Measurements from ENCODE around the gene C19orf25.
"Not testable (repeated sequence)": the region's sequence is repeated elsewhere in the genome, so short reads cannot be mapped to it uniquely, and the experiment has no call there.

Gene C19orf25

GRCh38 chr19:1512671-1513498 is 33.9 kb upstream of the C19orf25 start, which contains the start of gene ADAMTSL5:
Gene ADAMTSL5 (minus strand): TSS chr19:1513019. CDS start chr19:1510943, 2,076 bp downstream.
- DNase-seq (ENCODE audit: low read depth), result peak; percentile 35

- DNase-seq (ENCODE audit: low read depth), result no peak
These were observed 32.6 kb upstream of the C19orf25 start for GRCh38 chr19:1511318-1512317.

DNA sequence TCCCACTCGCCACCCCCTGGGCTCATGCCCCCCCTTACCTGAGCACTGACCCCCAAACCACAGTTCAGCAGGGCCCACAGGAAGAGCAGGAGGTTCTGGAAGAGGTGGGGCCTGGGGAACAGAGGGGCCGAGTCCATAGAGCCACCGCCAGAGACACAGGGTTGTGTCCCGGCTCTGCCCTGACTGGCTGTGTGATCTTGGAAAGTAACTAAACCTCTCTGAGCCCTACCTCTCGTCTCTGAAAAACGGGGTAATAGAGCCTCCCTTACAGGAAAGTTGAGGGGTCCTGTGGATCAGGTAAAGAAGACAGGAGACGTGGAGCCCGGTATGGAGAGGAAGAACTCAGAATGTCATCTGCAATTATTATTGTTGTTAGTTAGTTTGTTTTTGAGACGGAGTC is 31.8 kb upstream of the C19orf25 start:
- no peak for DNase-seq (ENCODE audit: low read depth)

- no peak for DNase-seq (ENCODE audit: low read depth)
These were observed 31.4 kb upstream of the C19orf25 start for GRCh38 chr19:1510442-1510806.

- no peak for DNase-seq (ENCODE audit: low read depth)
These were observed 30.8 kb upstream of the C19orf25 start for GRCh38 chr19:1509602-1510441.

- no peak for DNase-seq (ENCODE audit: low read depth)
These were observed 29.5 kb upstream of the C19orf25 start for GRCh38 chr19:1508507-1508856.

- DNase-seq (ENCODE audit: low read depth), result peak; percentile 79
These were observed 28.9 kb upstream of the C19orf25 start for GRCh38 chr19:1507763-1508506.

DNA sequence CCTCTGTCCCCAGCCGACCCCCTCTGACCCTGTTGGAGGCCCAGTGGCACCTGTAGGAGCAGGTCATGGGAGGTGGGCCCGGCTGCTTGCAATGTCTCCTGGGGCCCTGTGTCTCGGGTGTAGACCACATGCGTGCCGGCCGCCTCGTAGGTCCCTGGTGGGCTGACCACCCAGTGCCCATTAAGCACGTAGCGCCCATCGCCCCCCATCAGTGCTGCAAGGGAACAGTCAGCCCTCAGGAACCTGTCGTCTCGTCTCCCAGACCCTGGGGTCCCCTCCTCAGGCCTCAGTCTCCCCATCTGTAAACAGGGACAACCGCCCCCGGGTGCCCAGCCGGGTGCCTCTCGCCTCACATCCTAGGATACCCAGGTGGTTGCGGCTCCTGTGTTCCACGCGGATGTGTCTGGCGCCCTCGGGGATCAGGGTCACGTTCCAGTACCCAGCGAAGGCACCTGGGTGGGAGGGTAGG is 28.2 kb upstream of the C19orf25 start:
- no peak for DNase-seq (ENCODE audit: low read depth)

DNA sequence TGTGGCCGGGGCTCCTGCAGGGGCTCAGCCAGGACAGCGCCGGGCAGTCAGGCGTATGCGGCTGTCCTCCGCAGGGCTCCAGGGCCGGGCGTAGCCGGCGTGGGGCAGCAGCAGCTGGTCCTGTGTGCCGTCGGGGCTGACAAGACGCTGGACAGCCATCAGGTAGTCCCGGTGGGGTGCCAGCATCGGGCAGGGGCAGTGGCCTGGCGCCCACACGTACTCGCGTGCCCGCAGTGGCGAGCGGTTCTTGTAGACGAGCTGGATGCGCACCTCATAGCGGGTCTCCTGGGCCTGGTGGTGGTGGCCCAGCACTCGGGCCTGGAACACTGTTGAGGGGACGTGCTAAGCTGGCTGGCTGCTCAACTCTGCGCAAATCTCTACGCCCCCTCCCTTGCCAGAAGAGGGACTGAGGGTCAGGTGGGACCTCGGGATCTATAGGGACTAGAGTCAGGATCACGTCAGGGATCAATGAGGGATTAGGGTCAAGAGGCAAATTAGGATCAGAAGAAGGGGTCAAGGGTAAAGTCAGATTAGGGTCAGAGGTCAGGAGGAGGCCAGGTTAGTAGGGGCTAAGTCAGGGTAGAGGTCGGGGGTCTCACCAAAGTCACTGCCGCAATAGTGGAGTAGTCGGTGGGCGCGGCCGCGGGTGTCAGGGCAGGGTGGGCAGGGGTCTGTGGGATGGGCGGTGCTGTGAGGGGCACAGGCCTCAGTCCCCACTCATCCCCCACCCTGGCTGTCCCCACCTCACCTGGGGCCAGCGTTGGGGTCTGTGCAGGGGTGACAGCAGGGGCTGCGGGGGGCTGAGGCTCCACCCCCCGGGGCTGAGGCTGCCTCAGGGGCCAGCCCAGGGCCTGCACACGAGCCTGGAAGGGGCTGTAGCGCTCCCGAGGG is 27.2 kb upstream of the C19orf25 start:
- DNase-seq (ENCODE audit: low read depth), result no peak

GRCh38 chr19:1505012-1505411 is 26.0 kb upstream of the C19orf25 start:
- no peak for DNase-seq (ENCODE audit: low read depth)

DNA sequence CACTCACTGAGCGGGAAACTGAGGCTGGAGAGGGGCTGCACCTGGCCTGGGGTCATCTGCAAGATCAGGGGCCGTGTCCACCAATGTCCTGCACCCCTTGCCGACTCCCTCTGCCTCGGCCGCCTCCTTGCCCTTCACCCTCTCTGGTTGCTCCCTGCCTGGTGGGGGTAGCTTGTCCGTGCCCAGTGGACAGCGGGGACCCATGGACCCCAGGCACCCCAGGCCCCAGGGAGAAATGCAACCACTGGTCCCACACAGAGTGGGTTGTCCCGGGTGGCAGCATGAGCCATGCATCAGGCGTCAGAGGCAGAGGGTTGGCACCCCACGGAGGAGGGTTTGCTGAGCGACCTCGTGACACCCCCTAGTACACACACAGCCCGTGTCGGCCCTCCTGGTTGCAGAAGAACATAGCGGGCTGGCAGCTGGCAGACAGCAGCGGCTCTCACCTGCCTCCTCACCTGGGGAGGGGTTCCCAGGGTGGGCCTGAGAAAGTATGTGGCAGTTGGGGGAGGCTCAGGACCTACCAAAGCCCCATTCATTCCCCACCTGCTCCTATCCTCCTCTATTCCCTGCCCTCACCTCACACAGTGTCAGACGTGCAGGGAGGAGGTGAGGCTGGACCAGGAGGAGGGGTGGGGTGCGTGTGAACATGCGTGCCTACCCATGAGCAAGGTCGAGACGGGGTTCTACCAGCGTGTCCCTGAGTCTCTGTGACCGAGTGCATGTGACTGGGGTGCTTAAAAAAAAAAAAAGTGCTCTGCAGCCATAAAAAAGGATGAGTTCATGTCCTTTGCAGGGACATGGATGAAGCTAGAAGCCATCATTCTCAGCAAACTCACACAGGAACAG is 25.1 kb upstream of the C19orf25 start:
- DNase-seq (ENCODE audit: low read depth), result no peak

DNA sequence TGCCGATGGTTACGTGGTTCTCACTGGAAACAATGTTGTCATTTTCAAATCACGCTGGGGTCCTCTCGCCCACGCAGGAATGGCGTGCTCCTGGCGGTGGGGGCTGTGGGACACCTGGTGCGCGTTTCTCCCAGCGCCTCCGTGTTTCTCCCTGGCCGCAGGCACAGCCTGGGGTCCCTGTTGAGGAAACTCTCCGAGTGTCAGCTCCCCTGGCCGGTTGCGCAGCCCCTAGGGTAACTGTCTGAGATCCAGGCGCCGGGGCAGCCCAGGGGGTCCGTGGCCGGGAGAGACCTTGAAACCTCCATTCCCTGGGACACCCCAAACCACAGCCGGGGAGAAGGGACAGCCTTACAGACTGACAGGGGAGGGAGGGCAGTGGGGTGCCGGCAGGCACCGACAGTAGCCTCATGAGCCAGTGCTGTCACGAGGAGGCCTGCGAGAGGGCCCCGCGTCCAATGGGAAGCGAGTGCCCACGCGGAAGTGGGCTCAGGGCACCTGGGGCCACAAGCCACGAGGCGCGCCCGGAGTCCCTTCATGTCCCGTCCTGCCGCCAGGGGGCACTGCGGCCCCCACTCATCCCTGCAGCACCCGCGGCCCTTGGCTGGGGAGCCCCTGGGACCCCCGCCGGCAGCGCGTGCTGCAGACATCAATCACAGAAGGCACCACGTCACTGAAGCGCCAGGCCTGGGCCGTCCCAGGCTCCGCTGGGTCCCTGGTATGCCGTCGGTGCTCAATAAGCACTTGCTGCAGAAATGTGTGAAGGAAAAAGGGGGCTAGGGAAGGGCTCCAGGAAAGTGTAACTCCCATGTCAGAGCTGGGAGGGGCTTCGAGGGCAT is 24.3 kb upstream of the C19orf25 start:
- peak; percentile 41 for DNase-seq (ENCODE audit: low read depth)

DNA sequence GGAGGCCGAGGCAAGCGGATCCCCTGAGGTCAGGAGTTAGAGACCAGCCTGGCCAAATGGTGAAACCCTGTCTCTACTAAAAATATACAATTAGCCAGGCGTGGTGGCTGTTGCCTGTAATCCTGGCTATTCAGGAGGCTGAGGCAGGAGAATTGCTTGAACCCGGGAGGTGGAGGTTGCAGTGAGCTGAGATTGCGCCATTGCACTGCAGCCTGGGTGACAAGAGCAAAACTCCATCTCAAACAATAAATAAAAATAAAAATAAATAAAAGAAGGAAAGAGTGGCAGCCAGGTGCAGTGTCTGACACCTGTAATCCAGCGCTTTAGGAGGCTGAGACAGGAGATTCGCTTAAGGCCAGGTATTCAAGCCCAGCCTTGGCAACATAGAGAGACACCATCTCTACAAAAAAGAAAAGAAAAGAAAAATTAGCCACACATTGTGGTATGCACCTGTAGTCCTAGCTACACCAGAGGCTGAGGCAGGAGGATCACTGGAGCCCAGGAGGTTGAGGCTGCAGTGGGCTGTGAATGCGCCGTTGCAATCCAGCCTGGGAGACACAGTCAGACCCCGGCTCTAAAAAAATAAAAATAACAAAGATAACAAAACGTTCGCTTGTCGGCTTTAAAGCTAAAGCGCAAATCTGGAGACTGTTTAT is 23.5 kb upstream of the C19orf25 start:
- DNase-seq (ENCODE audit: low read depth), result no peak

- DNase-seq (ENCODE audit: low read depth), result no peak
These were observed 22.2 kb upstream of the C19orf25 start for GRCh38 chr19:1501200-1501595.

GRCh38 chr19:1499231-1499630 is 20.2 kb upstream of the C19orf25 start:
- not testable (repeated sequence) for DNase-seq (ENCODE audit: low read depth)

DNA sequence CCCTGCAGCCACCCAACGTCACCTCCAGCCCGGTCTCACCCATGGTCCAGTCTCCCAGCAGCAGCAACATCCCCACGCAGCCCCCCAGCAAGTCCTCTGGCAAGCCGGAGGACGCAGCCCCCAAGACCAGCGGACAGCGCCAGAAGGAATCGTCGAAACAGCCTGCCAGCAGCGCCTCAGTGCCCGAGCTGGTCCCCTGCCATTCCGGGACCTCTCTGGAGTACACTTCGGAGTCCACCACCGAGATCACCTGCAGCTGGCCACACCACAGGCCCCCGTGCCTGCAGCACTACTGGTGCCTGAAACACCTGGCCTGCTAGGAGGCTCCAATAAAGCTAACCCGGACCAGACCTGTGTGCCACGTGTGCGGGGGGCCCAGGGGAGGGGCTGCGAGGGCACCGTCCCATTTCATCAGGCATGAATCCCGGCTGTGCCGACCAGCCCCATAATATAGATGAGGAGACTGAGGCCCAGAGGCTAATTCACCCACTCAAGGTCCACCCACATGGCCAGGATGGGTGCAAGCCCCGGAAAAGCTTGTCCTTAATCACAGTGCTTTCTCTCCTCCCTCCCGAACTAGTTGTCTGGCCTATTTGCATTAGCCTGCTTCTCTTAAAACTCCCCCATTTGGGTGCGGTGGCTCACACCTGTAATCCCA is 18.7 kb upstream of the C19orf25 start:
- no peak for DNase-seq (ENCODE audit: low read depth)
